Smooth muscle cell (in vitro differentiated cells): ENCODE results near the gene LRRC31. TPM values are rescaled to one million over a fixed set of nuclear protein-coding genes. Genes with fewer than 3 reads are reported as not detected.

Experiments
- DNase-seq: peaks from one replicate; lab custom pipeline; 2025; ENCODE audit not compliant: unreplicated experiment; lab: John Stamatoyannopoulos, UW
- H2AFZ ChIP-seq: fragments of 200-600 bp; sonication (generic); 2 replicates; pipeline ENCODE4 v1.6.0; 2016; ENCODE audit warnings: antibody characterized with exemption, low read depth, mild to moderate bottlenecking
- H3F3A ChIP-seq: fragments of 200-600 bp; sonication (generic); 2 replicates; pipeline ENCODE4 v1.6.0; 2017; ENCODE audit warnings: antibody characterized with exemption, low read depth
- H3K27ac ChIP-seq: fragments of 200-600 bp; sonication (generic); 2 replicates; pipeline ENCODE4 v1.5.1; 2016; ENCODE audit warnings: low read depth, mild to moderate bottlenecking
- H3K27me3 ChIP-seq: fragments of 200-600 bp; sonication (generic); 2 replicates; pipeline ENCODE4 v1.6.1; 2016; ENCODE audit warnings: low read depth, mild to moderate bottlenecking
- H3K36me3 ChIP-seq: fragments of 200-600 bp; sonication (generic); 2 replicates; pipeline ENCODE4 v1.5.1; 2016; ENCODE audit warnings: low read depth
- H3K4me1 ChIP-seq: fragments of 200-600 bp; sonication (generic); 2 replicates; pipeline ENCODE4 v1.5.1; 2016; ENCODE audit warnings: low read depth
- H3K4me2 ChIP-seq: fragments of 200-600 bp; sonication (generic); 2 replicates; pipeline ENCODE4 v1.6.0; 2016; ENCODE audit warnings: mild to moderate bottlenecking
- H3K4me3 ChIP-seq: fragments of 200-600 bp; sonication (generic); 2 replicates; pipeline ENCODE4 v1.5.1; 2016; ENCODE audit warnings: mild to moderate bottlenecking
- H3K79me2 ChIP-seq: fragments of 200-600 bp; sonication (generic); 2 replicates; pipeline ENCODE4 v1.6.0; 2016; ENCODE audit warnings: low read depth, mild to moderate bottlenecking
- H3K9ac ChIP-seq: fragments of 200-600 bp; sonication (generic); 2 replicates; pipeline ENCODE4 v1.6.0; 2016; ENCODE audit warnings: low read depth
- H3K9me3 ChIP-seq: fragments of 200-600 bp; sonication (generic); replicated peaks from 2 replicates; pipeline ENCODE4 v1.5.1; 2016; ENCODE audit warnings: low read depth
- H4K20me1 ChIP-seq: fragments of 200-600 bp; sonication (generic); 2 replicates; pipeline ENCODE4 v1.6.0; 2016; ENCODE audit warnings: low read depth
- CTCF ChIP-seq: fragments of 200-600 bp; sonication (generic); IDR thresholded peaks from 2 replicates; pipeline ENCODE4 v1.5.1; 2017; ENCODE audit warnings: borderline replicate concordance, mild to moderate bottlenecking, antibody characterized with exemption; ENCODE audit not compliant: insufficient read depth, poor library complexity, severe bottlenecking
- WGBS: methylation state at CpG from one replicate; pipeline ENCODE4 v1.1.7; 2016; ENCODE audit warnings: low lambda C conversion rate; 5-methylcytosine and 5-hydroxymethylcytosine counted together
- polyA plus RNA-seq: library from polyadenylated mRNA; unstranded; fragments of >200 nt; fragmentation: Nextera tagmentation; extraction: Ambion mirVana; gene quantifications from 2 replicates; pipeline ENCODE4 v1.2.1, GENCODE V29; 2016
- total RNA-seq: library from RNA; depleted of rRNA; stranded (reverse); fragments of >200 nt; gene quantifications from 2 replicates; pipeline ENCODE4 v1.2.3, GENCODE V29; 2014

LRRC31 gene
- total and polyA plus RNA-seq, 2 experiments from 2014 or later = not detected

- Histone ChIP-seq H2AFZ (no peak overlapping the region), H3K4me3 (no peak overlapping the region), H3K9ac (no peak overlapping the region), H3K36me3 (no peaks in the 10 kb centered on the region), H3K27me3 (no peaks in the 10 kb centered on the region), H3K4me1 (no peaks in the 10 kb centered on the region), H3K9me3 (no peaks in the 10 kb centered on the region), H3K27ac (no peak overlapping the region), H3K79me2 (no peaks in the 10 kb centered on the region), H3F3A (no peaks in the 10 kb centered on the region), H4K20me1 (no peaks in the 10 kb centered on the region), H3K4me2 (no peak overlapping the region)
- no peak for TF ChIP-seq CTCF
- DNase-seq = no peak
- WGBS = 72% methylated on average over 5 of the region's 5 CpGs
These were observed 16.9 kb upstream of the LRRC31 start for GRCh38 chr3:169886671-169887070.

- no peak overlapping the region for H2AFZ ChIP-seq
- DNase-seq = no peak
- H3K79me2 ChIP-seq = no peaks in the 10 kb centered on the region
- 97% methylated on average over 4 of the region's 4 CpGs for WGBS
- no peaks in the 10 kb centered on the region for H3F3A ChIP-seq
- no peaks in the 10 kb centered on the region for H4K20me1 ChIP-seq
- no peaks in the 10 kb centered on the region for H3K27me3 ChIP-seq
- H3K4me1 ChIP-seq = no peaks in the 10 kb centered on the region
- no peaks in the 10 kb centered on the region for H3K36me3 ChIP-seq
- no peak for TF ChIP-seq CTCF
- H3K4me3 ChIP-seq = no peak overlapping the region
- H3K4me2 ChIP-seq = no peak overlapping the region
- no peaks in the 10 kb centered on the region for H3K9me3 ChIP-seq
- no peak overlapping the region for H3K27ac ChIP-seq
- no peak overlapping the region for H3K9ac ChIP-seq
These were observed 11.0 kb upstream of the LRRC31 start for GRCh38 chr3:169880576-169881250.

- H4K20me1 ChIP-seq = no peaks in the 10 kb centered on the region
- no peaks in the 10 kb centered on the region for H3F3A ChIP-seq
- no peaks in the 10 kb centered on the region for H3K9me3 ChIP-seq
- no peak for TF ChIP-seq CTCF
- H3K36me3 ChIP-seq = no peaks in the 10 kb centered on the region
- no peak overlapping the region for H3K27ac ChIP-seq
- H3K4me1 ChIP-seq = no peaks in the 10 kb centered on the region
- H3K27me3 ChIP-seq = no peaks in the 10 kb centered on the region
- no peak for DNase-seq
- H2AFZ ChIP-seq = no peak overlapping the region
- H3K4me2 ChIP-seq = no peak overlapping the region
- no peak overlapping the region for H3K4me3 ChIP-seq
- H3K79me2 ChIP-seq = no peaks in the 10 kb centered on the region
- WGBS = 77% methylated on average over 3 of the region's 3 CpGs
- H3K9ac ChIP-seq = no peak overlapping the region
These were observed 10.3 kb upstream of the LRRC31 start for GRCh38 chr3:169879845-169880575.
